K562 (cell line): ENCODE measurements around the gene DNASE1L3. TPM values are rescaled to one million over a fixed set of nuclear protein-coding genes. Genes with fewer than 3 reads are reported as not detected.

Experiments
- ATAC-seq: fragments of 200-7000 bp; cut with Tn5 transposase; 3 replicates; pipeline ENCODE4 v1.9.1; 2020; ENCODE audit warnings: moderate library complexity
- BruUV-seq: library from RNA; stranded (reverse); fragments of 400-500 nt; replicated peaks from 2 replicates; lab custom pipeline; 2021; lab: Mats Ljungman, UMichigan
- CTCF ChIA-PET: fragments of 300-600 bp; formaldehyde crosslinking; extraction: SDS; loops from one replicate; lab custom pipeline; 2021; ENCODE audit warnings: low intra/inter-chr PET ratio; lab: Yijun Ruan, JAX
- POLR2A ChIA-PET: fragments of 300-600, 350-650 bp; sonication (Branson Sonifier 250); formaldehyde crosslinking; extraction: SDS; loops from one replicate; lab custom pipeline; 2021; ENCODE audit warnings: antibody characterized with exemption, inconsistent platforms; lab: Yijun Ruan, JAX
- DNase-seq, 4 experiments: peaks; one replicate each; pipeline versions ENCODE4 v3.0.0 to v3.0.0-alpha.2; 2011 to 2018; ENCODE audit warnings: low spot score in 3 of 4, mixed read lengths in 3 of 4; ENCODE audit errors: extremely low read depth in 1 of 4
- FAIRE-seq: peaks from 2 replicates; lab custom pipeline; 2011; peaks lifted over from hg19 to GRCh38; lab: Jason Lieb, UNC
- H2AFZ ChIP-seq: 2 replicates; pipeline ENCODE4 v1.6.0; 2011; ENCODE audit warnings: low read depth, low read length, control low read depth, inconsistent platforms
- H3K27ac ChIP-seq: fragments of 200-600 bp; 3 replicates; pipeline ENCODE4 v1.8.0; 2011; ENCODE audit warnings: low read depth, mild to moderate bottlenecking, control low read depth, inconsistent platforms, low read length, moderate library complexity, mixed read lengths; ENCODE audit errors: extremely low read depth
- H3K27me3 ChIP-seq, 2 experiments: fragments of 300-600 bp in 1 of 2; 2 replicates in 1 of 2; 3 replicates in 1 of 2; pipeline versions ENCODE4 v1.6.0 to v1.8.0; 2011; ENCODE audit warnings: inconsistent platforms in 2 of 2, low read length in 2 of 2, mild to moderate bottlenecking in 1 of 2, mixed read lengths in 1 of 2, moderate library complexity in 1 of 2; ENCODE audit not compliant: control insufficient read depth in 2 of 2, insufficient read depth in 2 of 2
- H3K36me3 ChIP-seq: fragments of 300-600 bp; 3 replicates; pipeline ENCODE4 v1.8.0; 2011; ENCODE audit warnings: mild to moderate bottlenecking, low read length, inconsistent platforms; ENCODE audit not compliant: control insufficient read depth, insufficient read depth
- H3K4me1 ChIP-seq, 2 experiments: fragments of 200-600 bp in 1 of 2; replicated peaks in 1 of 2; 2 replicates in 1 of 2; 3 replicates in 1 of 2; pipeline versions ENCODE4 v1.5.1 to v1.8.0; 2011; ENCODE audit warnings: inconsistent platforms in 2 of 2, low read length in 2 of 2, mild to moderate bottlenecking in 1 of 2, mixed read lengths in 1 of 2, moderate library complexity in 1 of 2; ENCODE audit not compliant: control insufficient read depth in 2 of 2, insufficient read depth in 2 of 2
- H3K4me2 ChIP-seq: 2 replicates; pipeline ENCODE4 v1.6.1; 2011; ENCODE audit warnings: low read length, control low read depth, inconsistent platforms, mixed read lengths; ENCODE audit not compliant: insufficient read depth
- H3K4me3 ChIP-seq: fragments of 200-600 bp; sonication (generic), shearing (Covaris generic); 2 replicates; pipeline ENCODE4 v1.5.1; 2016; ENCODE audit warnings: control low read depth, inconsistent platforms
- H3K79me2 ChIP-seq: fragments of 200-600 bp; 3 replicates; pipeline ENCODE4 v1.8.0; 2011; ENCODE audit warnings: low read length, inconsistent platforms; ENCODE audit not compliant: control insufficient read depth, insufficient read depth
- H3K9ac ChIP-seq, 2 experiments: 2 replicates each; pipeline versions ENCODE4 v1.6.0 to v1.6.1; 2011; ENCODE audit warnings: low read depth in 2 of 2, low read length in 2 of 2, control low read depth in 1 of 2, inconsistent platforms in 1 of 2, mild to moderate bottlenecking in 1 of 2, mixed read lengths in 1 of 2; ENCODE audit not compliant: insufficient read depth in 1 of 2
- H3K9me1 ChIP-seq: one replicate; pipeline ENCODE4 v1.6.0; 2011; ENCODE audit warnings: inconsistent platforms, mild to moderate bottlenecking, low read length, moderate library complexity; ENCODE audit not compliant: control insufficient read depth, insufficient read depth
- H3K9me3 ChIP-seq: replicated peaks from 2 replicates; pipeline ENCODE4 v1.5.1; 2011; ENCODE audit warnings: low read depth, low read length, inconsistent platforms; ENCODE audit not compliant: control insufficient read depth, insufficient read depth
- H4K20me1 ChIP-seq: replicated peaks from 2 replicates; pipeline ENCODE4 v1.6.1; 2011; ENCODE audit warnings: low read length, inconsistent platforms, mixed read lengths; ENCODE audit not compliant: control insufficient read depth, insufficient read depth
- BCOR ChIP-seq: fragments of 450-650 bp; IDR thresholded peaks from 2 replicates; pipeline ENCODE4 v1.6.1; 2016
- KHSRP ChIP-seq: fragments of 450-650 bp; IDR thresholded peaks from 2 replicates; pipeline ENCODE4 v1.6.1; 2017
- KLF13 ChIP-seq: fragments of 450-650 bp; IDR thresholded peaks from 2 replicates; pipeline ENCODE4 v1.6.1; 2016; ENCODE audit warnings: missing genetic modification characterization, low read depth, mild to moderate bottlenecking, missing compliant biosample characterization, moderate library complexity, borderline replicate concordance
- MAFF ChIP-seq: IDR thresholded peaks from 2 replicates; pipeline ENCODE4 v1.6.1; 2012; ENCODE audit warnings: low read length, improper control_type of control experiment
- RBM25 ChIP-seq: fragments of 200-400 bp; formaldehyde crosslinking; IDR thresholded peaks from 2 replicates; pipeline ENCODE4 v1.6.1; 2018; ENCODE audit warnings: low read length, low read depth, moderate library complexity; ENCODE audit not compliant: severe bottlenecking
- SMARCA5 ChIP-seq: fragments of 450-650 bp; IDR thresholded peaks from 2 replicates; pipeline ENCODE4 v1.6.1; 2016
- TCFL5 ChIP-seq: fragments of 250-450 bp; sonication (Bioruptor Pico); conservative IDR thresholded peaks from 2 replicates; pipeline ENCODE4 v1.6.1; 2021; ENCODE audit warnings: mild to moderate bottlenecking, moderate library complexity, matching md5 sums
- ZFP36 ChIP-seq: fragments of 150-350 bp; IDR thresholded peaks from 2 replicates; pipeline ENCODE4 v1.6.1; 2018; ENCODE audit warnings: low read length, low read depth; ENCODE audit not compliant: partially characterized antibody
- ZNF436 ChIP-seq: fragments of 250-450, 450-650 bp; sonication (Bioruptor Pico); formaldehyde crosslinking; IDR thresholded peaks from 2 replicates; pipeline ENCODE4 v1.7.0; 2020; ENCODE audit warnings: mild to moderate bottlenecking
- WGBS: fragments of 100-300 bp; shearing (Covaris generic); methylation state at CpG from one replicate; pipeline ENCODE4 v1.1.6; 2016; ENCODE audit warnings: low coverage, mixed read lengths; ENCODE audit not compliant: insufficient coverage; ENCODE audit errors: missing lambda C conversion rate; 5-methylcytosine and 5-hydroxymethylcytosine counted together
- in situ Hi-C: fragments of 300-500 bp; cut with MboI; formaldehyde crosslinking; loops from 4 replicates; pipeline ENCODE4 v1.15.0; 2018; ENCODE audit warnings: inconsistent platforms, mixed read lengths
- intact Hi-C: fragments of 100-400 bp; cut with micrococcal nuclease; formaldehyde crosslinking; loops from 2 replicates; pipeline ENCODE4 v1.14.2; 2022
- polyA plus RNA-seq, 8 experiments: library from polyadenylated mRNA; depleted of rRNA in 4 of 8; stranded (reverse) in 5 of 8; unstranded in 3 of 8; fragments of >200 nt; fragmentation: Nextera tagmentation in 2 of 8; fragmentation: Illumina TruSeq in 1 of 8; extraction: Ambion mirVana in 2 of 8; extraction: Trizol in 1 of 8; gene quantifications; 2 replicates each; pipeline versions ENCODE4 v1.2.1 to v1.2.3, GENCODE V29; 2011 to 2014; ENCODE audit warnings: inconsistent platforms in 1 of 8, missing spikeins in 1 of 8
- total RNA-seq, 7 experiments: library from RNA; depleted of rRNA in 6 of 7; stranded (reverse); fragments of >200 nt in 6 of 7; fragmentation: Illumina TruSeq in 2 of 7; extraction: Trizol in 2 of 7; gene quantifications; 2 replicates each; pipeline versions ENCODE4 v1.2.1 to v1.2.3, GENCODE V29; 2011 to 2021; ENCODE audit warnings: low replicate concordance in 1 of 7
- TF ChIP-seq, protein P1 (sequence below), 2 experiments: fragments of 450-650 bp; IDR thresholded peaks; 2 replicates each; pipeline ENCODE4 v1.6.1; 2018; ENCODE audit warnings: mild to moderate bottlenecking in 2 of 2, low read depth in 1 of 2; ENCODE audit not compliant: partially characterized antibody in 2 of 2
- TF ChIP-seq, protein P2 (sequence below): fragments of 450-650 bp; formaldehyde crosslinking; IDR thresholded peaks from 2 replicates; pipeline ENCODE4 v1.4.0; 2022; ENCODE audit warnings: mild to moderate bottlenecking, moderate library complexity

Gene DNASE1L3
- total and polyA plus RNA-seq, 9 of the 15 experiments (the other 6 are each of a cell fraction or from before 2014, with no cell fraction given), result 0.06 TPM; not detected in 8

DNA sequence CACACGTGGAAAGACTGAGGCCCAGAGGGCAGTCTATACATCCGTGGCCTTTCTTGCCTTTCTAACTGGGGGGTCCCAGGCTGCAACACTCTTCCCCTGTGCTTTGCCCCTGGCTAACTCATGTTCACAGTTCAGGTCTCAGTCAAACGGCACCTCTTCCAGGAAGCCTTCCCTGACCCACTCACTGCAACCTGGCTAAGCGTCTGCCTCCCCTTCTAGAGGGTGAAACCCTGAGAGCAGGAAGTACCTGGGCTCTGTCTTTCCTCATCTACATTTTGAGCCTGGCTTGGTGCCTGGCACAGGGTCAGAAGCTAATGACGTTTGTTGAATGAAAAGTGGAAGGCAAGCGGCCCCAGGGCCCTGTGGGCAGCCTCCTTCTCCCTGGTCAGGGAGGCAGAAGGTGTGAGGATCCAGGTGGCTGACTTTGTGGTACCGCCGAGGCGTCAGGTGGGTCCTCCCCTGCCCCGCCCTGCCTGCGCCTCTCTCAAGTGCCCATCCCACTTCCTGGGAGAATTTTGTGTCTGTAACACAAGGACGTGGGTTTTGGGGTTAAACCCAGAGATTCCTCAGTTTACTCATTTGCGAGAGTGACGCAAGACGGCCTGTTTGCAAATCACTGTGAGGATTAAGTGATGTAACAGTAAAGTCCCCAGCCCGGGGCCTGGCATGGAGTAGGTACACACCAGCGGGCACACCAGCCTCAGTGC lies 32.1 kb downstream of the DNASE1L3 start:
- Histone ChIP-seq H3K4me3 (no peak overlapping the region), H3K9me3 (no peaks in the 10 kb centered on the region), H3K27ac (no peak overlapping the region), H3K9ac (no peak overlapping the region), H3K27me3 (no peaks in the 10 kb centered on the region), H4K20me1 (no peaks in the 10 kb centered on the region), H3K4me2 (peak overlapping the region; percentile 41; the same call in 1 of the 2 replicates), H3K9me1 (no peaks in the 10 kb centered on the region), H2AFZ (peak overlapping the region; percentile 85; the same call in 1 of the 2 replicates), H3K4me1 (peaks cover 27% of the 10 kb centered on the region in 2 experiments), H3K36me3 (no peaks in the 10 kb centered on the region), H3K79me2 (no peaks in the 10 kb centered on the region)
- no TSS peak for BruUV-seq
- ATAC-seq (no peak), FAIRE-seq (no peak)
- WGBS, result 67% methylated on average over 13 of the region's 17 CpGs
- intact Hi-C loops (loop anchor here (10.0 kb wide), 1 partner anchor 314 kb away; no protein-coding TSS in a partner anchor), in situ Hi-C loops (no loop called here)
- CTCF ChIA-PET, result interaction anchor here (0.9 kb wide), 1 partner anchor 121 kb away, joined by 3 read pairs; no protein-coding TSS in a partner anchor
- no peak for TF ChIP-seq KHSRP
- no peak for TF ChIP-seq TCFL5
- TF ChIP-seq RBM25, result peak; percentile 33
- TF ChIP-seq ZNF436 (CRISPR knock-in tag), result 0 out of 2 replicates have a peak, but pooled peaks have one; percentile 21
- TF ChIP-seq BCOR, result peak; percentile 69
- TF ChIP-seq, protein P1, sequence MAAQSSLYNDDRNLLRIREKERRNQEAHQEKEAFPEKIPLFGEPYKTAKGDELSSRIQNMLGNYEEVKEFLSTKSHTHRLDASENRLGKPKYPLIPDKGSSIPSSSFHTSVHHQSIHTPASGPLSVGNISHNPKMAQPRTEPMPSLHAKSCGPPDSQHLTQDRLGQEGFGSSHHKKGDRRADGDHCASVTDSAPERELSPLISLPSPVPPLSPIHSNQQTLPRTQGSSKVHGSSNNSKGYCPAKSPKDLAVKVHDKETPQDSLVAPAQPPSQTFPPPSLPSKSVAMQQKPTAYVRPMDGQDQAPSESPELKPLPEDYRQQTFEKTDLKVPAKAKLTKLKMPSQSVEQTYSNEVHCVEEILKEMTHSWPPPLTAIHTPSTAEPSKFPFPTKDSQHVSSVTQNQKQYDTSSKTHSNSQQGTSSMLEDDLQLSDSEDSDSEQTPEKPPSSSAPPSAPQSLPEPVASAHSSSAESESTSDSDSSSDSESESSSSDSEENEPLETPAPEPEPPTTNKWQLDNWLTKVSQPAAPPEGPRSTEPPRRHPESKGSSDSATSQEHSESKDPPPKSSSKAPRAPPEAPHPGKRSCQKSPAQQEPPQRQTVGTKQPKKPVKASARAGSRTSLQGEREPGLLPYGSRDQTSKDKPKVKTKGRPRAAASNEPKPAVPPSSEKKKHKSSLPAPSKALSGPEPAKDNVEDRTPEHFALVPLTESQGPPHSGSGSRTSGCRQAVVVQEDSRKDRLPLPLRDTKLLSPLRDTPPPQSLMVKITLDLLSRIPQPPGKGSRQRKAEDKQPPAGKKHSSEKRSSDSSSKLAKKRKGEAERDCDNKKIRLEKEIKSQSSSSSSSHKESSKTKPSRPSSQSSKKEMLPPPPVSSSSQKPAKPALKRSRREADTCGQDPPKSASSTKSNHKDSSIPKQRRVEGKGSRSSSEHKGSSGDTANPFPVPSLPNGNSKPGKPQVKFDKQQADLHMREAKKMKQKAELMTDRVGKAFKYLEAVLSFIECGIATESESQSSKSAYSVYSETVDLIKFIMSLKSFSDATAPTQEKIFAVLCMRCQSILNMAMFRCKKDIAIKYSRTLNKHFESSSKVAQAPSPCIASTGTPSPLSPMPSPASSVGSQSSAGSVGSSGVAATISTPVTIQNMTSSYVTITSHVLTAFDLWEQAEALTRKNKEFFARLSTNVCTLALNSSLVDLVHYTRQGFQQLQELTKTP (IDR thresholded peaks at IDR 0.05; ENCODE audit: low read depth in 1 of 2, partially characterized antibody in 2 of 2), result no peak
- no peak for TF ChIP-seq KLF13 (tag)
- no peak for TF ChIP-seq MAFF
- 0 out of 2 replicates have a peak, but pooled peaks have one; percentile 17 for TF ChIP-seq SMARCA5
- TF ChIP-seq, protein P2, sequence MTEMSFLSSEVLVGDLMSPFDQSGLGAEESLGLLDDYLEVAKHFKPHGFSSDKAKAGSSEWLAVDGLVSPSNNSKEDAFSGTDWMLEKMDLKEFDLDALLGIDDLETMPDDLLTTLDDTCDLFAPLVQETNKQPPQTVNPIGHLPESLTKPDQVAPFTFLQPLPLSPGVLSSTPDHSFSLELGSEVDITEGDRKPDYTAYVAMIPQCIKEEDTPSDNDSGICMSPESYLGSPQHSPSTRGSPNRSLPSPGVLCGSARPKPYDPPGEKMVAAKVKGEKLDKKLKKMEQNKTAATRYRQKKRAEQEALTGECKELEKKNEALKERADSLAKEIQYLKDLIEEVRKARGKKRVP (CRISPR knock-in tag), result no peak
- TF ChIP-seq ZFP36, result peak; percentile 90
- TF ChIP-seq, all 486 proteins: peak for 5
- POLR2A ChIA-PET, result interaction anchor here (0.6 to 0.7 kb wide), 2 partner anchors 12 to 20 kb away, joined by 3 read pairs; no protein-coding TSS in a partner anchor
- DNase-seq, result no peak
